Astrocyte of the spinal cord (primary cell): Measurements from ENCODE around the gene DIP2C.

ENCODE experiments used
- DNase-seq: peaks from one replicate; pipeline ENCODE4 v3.0.0; 2011; ENCODE audit warnings: low read depth, low spot score
- H3K4me3 ChIP-seq: 2 replicates; pipeline ENCODE4 v1.5.1; 2011; ENCODE audit warnings: low read depth, mild to moderate bottlenecking, low read length, moderate library complexity
- in situ Hi-C: cut with HindIII; loops from 2 replicates; pipeline ENCODE4 v1.10.0; 2017; ENCODE audit warnings: low sequenced_read_pairs
- TF ChIP-seq, protein P1 (sequence below): IDR thresholded peaks from 2 replicates; pipeline ENCODE4 v1.5.1; 2012; ENCODE audit warnings: low read depth, mild to moderate bottlenecking, low read length, inconsistent platforms

Gene DIP2C

DNA sequence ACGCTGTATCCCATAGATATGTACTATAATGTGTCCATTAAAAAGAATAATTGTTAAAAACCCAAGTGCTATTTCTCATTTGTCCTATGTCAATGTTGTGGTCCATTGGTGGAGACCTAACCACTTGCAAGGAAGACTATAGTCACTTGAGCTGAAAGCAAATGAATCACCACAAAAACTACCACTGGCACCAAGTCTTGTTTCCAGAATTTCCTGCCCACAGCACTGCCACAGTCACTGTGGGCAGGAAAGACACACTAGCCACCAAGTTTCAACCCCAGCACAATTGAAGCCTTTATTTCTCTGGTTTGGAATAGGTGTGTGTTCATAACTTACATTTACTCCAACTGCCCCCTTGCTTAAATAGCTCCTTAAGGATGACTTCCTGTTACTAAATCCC is 12.4 kb downstream of the DIP2C start:
- DNase-seq: no peak
- H3K4me3 ChIP-seq: no peak overlapping the region
- in situ Hi-C loops: no loop called here
- TF ChIP-seq, protein P1, sequence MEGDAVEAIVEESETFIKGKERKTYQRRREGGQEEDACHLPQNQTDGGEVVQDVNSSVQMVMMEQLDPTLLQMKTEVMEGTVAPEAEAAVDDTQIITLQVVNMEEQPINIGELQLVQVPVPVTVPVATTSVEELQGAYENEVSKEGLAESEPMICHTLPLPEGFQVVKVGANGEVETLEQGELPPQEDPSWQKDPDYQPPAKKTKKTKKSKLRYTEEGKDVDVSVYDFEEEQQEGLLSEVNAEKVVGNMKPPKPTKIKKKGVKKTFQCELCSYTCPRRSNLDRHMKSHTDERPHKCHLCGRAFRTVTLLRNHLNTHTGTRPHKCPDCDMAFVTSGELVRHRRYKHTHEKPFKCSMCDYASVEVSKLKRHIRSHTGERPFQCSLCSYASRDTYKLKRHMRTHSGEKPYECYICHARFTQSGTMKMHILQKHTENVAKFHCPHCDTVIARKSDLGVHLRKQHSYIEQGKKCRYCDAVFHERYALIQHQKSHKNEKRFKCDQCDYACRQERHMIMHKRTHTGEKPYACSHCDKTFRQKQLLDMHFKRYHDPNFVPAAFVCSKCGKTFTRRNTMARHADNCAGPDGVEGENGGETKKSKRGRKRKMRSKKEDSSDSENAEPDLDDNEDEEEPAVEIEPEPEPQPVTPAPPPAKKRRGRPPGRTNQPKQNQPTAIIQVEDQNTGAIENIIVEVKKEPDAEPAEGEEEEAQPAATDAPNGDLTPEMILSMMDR: no peak

DNA sequence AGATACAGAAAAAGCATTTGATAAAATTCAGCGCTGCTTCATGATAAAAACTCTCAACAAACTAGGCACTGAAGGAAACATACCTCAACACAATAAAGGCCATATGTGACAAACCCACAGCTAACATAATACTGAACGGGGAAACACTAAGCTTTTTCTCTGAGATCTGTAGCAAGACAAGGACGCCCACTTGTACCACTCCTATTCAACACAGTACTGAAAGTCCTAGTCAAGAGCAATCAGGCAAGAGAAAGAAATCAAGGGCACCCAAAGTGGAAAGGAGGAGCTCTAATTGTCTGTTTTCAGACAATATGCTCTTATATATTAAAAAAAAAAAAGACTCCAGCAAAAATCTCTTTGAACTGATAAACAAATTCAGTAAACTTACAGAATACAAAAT is 13.3 kb downstream of the DIP2C start:
- in situ Hi-C loops: no loop called here

DNA sequence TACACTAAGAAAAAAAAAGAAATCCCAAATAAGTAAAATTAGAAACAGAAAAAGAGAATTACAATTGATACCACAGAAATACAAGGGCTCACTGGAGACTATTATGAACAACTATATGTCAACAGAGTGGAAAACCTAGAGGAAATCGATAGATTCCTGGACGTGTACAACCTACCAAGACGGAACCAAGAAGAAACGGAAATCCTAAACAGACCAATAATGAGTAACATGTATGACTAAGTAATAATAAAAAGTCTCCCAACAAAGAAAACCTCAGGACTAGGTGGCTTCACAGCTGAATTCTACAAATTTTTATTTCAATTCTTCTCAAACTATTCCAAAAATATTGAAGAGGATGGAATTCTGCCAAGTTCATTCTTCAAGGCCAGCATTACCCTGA is 13.9 kb downstream of the DIP2C start:
- in situ Hi-C loops: no loop called here
- DNase-seq: no peak
- TF ChIP-seq, protein P1: no peak
- no peak overlapping the region for H3K4me3 ChIP-seq

More for the DNA sequence above, 13.3 kb downstream of the DIP2C start:
- TF ChIP-seq, protein P1: no peak
- H3K4me3 ChIP-seq: no peak overlapping the region
- DNase-seq: no peak

DNA sequence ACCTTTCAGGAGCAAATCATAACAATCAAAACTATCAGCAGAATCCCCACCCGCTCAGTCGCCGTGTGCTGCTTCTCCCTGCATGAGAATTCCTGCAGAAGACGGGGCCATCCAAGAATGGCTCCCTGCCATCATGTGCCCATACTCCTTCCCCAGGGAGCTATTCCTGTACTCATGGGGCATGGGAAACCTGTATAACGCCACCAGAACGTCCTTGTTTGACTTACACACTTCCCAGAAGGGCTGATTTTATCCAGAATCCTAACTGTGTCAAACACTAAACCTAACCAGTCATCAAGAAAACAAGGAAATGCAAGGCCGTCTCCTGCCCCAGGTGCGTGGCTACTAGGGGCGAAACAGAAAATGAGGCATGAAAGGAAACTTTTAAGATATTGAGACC is 16.0 kb downstream of the DIP2C start:
- H3K4me3 ChIP-seq: no peak overlapping the region
- TF ChIP-seq, protein P1: no peak
- DNase-seq: no peak
- in situ Hi-C loops: no loop called here

DNA sequence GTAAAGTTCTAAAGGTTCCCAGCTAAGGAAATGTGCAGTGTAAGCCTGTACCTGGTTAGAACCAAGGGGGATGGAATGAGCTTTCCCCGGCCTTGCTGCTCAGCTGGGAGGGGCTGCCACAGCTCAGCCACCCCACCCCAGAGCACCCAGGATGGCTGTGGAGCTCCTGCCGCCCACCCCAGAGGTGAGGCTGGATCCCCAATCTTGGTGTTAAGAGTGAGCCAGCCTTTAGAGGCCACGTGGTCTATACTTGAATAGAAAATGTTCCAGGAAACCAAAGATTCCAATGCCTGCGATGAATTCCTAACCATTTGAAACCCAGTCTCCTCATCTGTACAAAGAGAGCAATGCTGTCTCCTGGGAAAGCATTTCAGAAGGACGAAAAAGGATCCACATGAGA is 16.5 kb downstream of the DIP2C start:
- TF ChIP-seq, protein P1: no peak
- DNase-seq: no peak
- in situ Hi-C loops: no loop called here
- H3K4me3 ChIP-seq: no peak overlapping the region

DNA sequence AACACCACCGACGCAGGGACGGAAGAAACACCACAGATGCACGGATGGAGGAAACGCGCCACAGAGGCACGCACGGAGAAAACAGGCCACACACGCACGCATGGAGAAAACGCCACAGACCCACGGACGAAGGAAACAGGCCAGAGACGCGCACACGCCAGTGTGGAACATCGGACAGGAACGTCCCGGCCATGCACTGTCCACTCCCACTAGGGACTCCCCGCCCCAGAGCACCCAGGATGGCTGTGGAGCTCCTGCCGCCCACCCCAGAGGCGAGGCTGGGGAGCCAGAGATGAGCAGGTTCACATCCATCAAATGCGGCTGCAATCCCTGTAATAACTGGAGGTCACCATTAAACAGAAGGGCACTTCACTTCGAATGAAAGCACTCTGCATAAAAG is 17.3 kb downstream of the DIP2C start:
- in situ Hi-C loops: no loop called here
- H3K4me3 ChIP-seq: no peak overlapping the region
- TF ChIP-seq, protein P1: no peak

DNA sequence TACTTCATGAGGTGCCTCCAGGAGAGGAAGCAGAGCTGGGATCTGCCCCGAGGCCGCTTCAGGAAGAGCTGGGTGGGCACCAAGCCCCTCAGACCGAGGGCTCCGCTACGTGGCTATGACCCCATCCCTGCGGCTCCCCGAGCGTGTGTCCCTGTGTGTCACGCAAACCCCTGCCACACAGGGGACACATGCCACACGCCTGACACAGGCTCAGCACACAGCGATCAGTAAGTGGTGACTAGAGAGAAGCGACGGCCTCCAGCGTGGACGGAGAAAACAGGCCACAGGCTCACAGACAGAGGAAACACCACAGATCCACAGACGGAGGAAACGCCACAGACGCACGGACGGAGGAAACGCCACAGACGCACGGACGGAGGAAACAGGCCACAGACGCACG is 18.5 kb downstream of the DIP2C start:
- H3K4me3 ChIP-seq: no peak overlapping the region
- no peak for DNase-seq
- in situ Hi-C loops: no loop called here
- TF ChIP-seq, protein P1: no peak

More for the DNA sequence above, 17.3 kb downstream of the DIP2C start:
- DNase-seq: no peak
